Measurements from ENCODE around the gene RNF10.
"Not testable (repeated sequence)": the region's sequence is repeated elsewhere in the genome, so short reads cannot be mapped to it uniquely, and the experiment has no call there.

Gene RNF10

GRCh38 chr12:120617193-120617592 lies 83.0 kb downstream of the RNF10 start:
- not testable (repeated sequence) for DNase-seq (ENCODE audit: low read depth)

GRCh38 chr12:120617767-120618166 lies 83.6 kb downstream of the RNF10 start:
- not testable (repeated sequence) for DNase-seq (ENCODE audit: low read depth)

DNA sequence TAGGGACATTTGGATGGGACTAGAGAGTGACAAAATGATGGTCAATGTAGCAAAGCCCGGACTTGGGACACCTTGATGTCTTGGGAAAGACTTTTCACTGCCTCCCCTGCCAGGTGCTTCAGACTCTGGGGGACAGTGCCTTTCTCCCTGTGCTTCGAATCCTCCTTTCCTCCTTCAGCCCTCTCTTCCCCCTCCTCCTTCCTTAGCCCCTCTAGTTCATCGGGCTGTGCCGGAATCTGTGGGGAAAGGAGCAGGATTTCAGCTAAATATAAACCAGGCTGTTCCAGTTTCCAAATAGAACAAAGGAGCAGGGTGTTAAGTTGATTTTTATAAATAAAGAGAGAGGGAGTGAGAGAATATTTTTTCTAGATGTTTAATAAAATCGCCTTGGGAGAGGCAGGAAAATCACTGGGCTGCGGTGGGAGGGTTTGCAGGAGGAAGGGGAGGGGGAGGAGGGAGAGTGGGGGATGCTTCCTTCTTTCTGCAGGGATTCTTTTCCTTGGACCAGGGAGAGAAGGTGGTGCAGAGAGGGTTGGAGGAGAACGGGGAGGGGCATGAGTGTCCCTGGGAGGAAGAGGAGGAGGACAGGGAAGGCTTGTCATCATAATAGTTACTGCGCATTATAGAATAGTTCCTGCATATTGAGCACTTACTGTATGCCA lies 84.9 kb downstream of the RNF10 start:
- no peak for DNase-seq (ENCODE audit: low read depth)

GRCh38 chr12:120620624-120621023 lies 86.5 kb downstream of the RNF10 start:
- no peak for DNase-seq (ENCODE audit: low read depth)

GRCh38 chr12:120625557-120626419 lies 91.6 kb downstream of the RNF10 start:
- DNase-seq (ENCODE audit: low read depth): no peak

Data from stimulated activated CD4-positive, alpha-beta T cell treated with anti-CD3 and anti-CD28 coated beads, Interleukin-2, amount 100 ng/mL, for 4 hours (primary cell).